Ascending aorta (tissue), 2 donors: ENCODE data around the gene RNF43. TPM values are rescaled to one million over a fixed set of nuclear protein-coding genes. Genes with fewer than 3 reads are reported as not detected.

ENCODE experiments used
- DNase-seq, 2 donors: peaks; one replicate each; pipeline ENCODE4 v3.0.0-alpha.2; 2019; ENCODE audit warnings: low spot score in 2 of 2
- H3K27ac ChIP-seq, 2 donors: fragments of 200-600 bp; sonication (generic); one replicate each; pipeline ENCODE4 v1.5.1; 2016 to 2017; ENCODE audit warnings: mild to moderate bottlenecking in 1 of 2
- H3K27me3 ChIP-seq: fragments of 200-600 bp; sonication (generic); one replicate; pipeline ENCODE4 v1.5.1; 2017
- H3K36me3 ChIP-seq, 2 donors: fragments of 200-600 bp; sonication (generic); one replicate each; pipeline ENCODE4 v1.5.1; 2016
- H3K4me1 ChIP-seq, 2 donors: fragments of 200-600 bp; sonication (generic); one replicate each; pipeline ENCODE4 v1.5.1; 2016 to 2017; ENCODE audit warnings: mild to moderate bottlenecking in 1 of 2
- H3K4me3 ChIP-seq, 2 donors: fragments of 200-600 bp; sonication (generic); one replicate each; pipeline ENCODE4 v1.5.1; 2016 to 2017; ENCODE audit warnings: mild to moderate bottlenecking in 1 of 2
- H3K9me3 ChIP-seq, 2 donors: fragments of 200-600 bp; sonication (generic); one replicate each; pipeline ENCODE4 v1.5.1; 2016
- intact Hi-C: fragments of 100-400 bp; cut with DNase I; formaldehyde crosslinking; loops from one replicate; pipeline ENCODE4 v1.15.1; 2023
- total RNA-seq: library from RNA; depleted of rRNA; stranded (reverse); fragments of >200 nt; gene quantifications from one replicate; pipeline ENCODE4 v1.1.0, GENCODE V29; 2016
- TF ChIP-seq, protein P1 (sequence below), 3 experiments: fragments of 200-600 bp in 2 of 3; fragments of 450-650 bp in 1 of 3; sonication (generic) in 2 of 3; IDR thresholded peaks; one replicate each; pipeline ENCODE4 v1.5.1; 2016 to 2019; ENCODE audit warnings: antibody characterized with exemption in 3 of 3, mild to moderate bottlenecking in 1 of 3, moderate library complexity in 1 of 3

RNF43 gene
- total RNA-seq, 1 donor from 2014 or later: 0.53 TPM

DNA sequence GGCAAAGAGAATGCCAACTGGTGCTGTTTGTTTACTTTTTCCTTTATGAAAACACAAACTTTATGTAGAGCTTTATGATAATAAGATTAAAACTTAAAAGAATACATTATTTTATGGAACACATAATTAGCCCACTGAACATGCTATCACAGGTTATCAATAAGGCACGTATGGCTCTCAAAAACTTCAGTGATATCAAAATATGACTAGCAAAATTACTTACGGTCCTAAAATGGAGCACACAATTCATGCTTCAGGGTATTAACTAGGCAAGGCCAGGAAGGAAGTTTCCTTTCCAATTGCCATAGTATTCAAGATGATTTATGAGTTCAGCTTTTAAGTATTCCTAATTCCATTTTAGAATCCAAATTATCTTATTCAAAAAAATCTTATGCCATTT, 3.6 kb downstream of the RNF43 start:
- H3K36me3 ChIP-seq: no peaks in the 10 kb centered on the region
- TF ChIP-seq, protein P1, sequence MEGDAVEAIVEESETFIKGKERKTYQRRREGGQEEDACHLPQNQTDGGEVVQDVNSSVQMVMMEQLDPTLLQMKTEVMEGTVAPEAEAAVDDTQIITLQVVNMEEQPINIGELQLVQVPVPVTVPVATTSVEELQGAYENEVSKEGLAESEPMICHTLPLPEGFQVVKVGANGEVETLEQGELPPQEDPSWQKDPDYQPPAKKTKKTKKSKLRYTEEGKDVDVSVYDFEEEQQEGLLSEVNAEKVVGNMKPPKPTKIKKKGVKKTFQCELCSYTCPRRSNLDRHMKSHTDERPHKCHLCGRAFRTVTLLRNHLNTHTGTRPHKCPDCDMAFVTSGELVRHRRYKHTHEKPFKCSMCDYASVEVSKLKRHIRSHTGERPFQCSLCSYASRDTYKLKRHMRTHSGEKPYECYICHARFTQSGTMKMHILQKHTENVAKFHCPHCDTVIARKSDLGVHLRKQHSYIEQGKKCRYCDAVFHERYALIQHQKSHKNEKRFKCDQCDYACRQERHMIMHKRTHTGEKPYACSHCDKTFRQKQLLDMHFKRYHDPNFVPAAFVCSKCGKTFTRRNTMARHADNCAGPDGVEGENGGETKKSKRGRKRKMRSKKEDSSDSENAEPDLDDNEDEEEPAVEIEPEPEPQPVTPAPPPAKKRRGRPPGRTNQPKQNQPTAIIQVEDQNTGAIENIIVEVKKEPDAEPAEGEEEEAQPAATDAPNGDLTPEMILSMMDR (IDR thresholded peaks at IDR 0.05): no peak
- intact Hi-C loops: no loop called here
- H3K4me3 ChIP-seq: peak overlapping the region in 1 of 2 donors; percentile 29
- H3K9me3 ChIP-seq: no peaks in the 10 kb centered on the region
- no peaks in the 10 kb centered on the region for H3K4me1 ChIP-seq
- DNase-seq: no peak
- no peak overlapping the region for H3K27ac ChIP-seq
- no peaks in the 10 kb centered on the region for H3K27me3 ChIP-seq

DNA sequence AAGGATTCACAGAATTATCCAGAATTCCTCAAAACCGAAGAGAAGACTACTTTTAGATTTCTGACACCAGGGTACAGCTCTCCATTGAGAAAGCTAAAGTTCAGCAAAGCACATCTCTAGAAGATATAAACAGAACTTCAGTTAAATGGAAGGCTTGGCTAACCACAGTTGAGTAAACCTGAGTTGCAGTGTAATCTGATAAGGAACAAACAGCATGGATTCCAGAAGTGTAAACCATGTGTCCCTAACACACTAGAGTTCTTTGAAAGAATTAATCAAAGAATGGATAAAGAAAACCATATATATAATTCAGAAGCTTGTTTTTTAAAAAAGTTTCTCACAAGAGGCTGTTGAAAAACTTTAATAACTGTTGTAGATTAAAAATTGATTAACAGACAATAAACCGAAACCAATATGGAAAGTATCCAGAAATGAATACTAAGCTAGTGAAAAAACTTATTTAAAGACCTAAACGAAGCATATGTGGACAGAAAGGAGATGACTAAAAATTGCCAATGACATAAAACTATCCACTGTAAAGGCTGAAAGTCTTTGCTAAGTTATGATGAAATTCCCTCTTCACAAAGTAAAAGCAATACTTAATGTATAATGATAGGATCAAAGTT, 4.3 kb downstream of the RNF43 start:
- no peak overlapping the region for H3K4me3 ChIP-seq
- H3K36me3 ChIP-seq: no peaks in the 10 kb centered on the region
- H3K27ac ChIP-seq: no peak overlapping the region
- intact Hi-C loops: no loop called here
- no peaks in the 10 kb centered on the region for H3K4me1 ChIP-seq
- DNase-seq: no peak
- TF ChIP-seq, protein P1 (IDR thresholded peaks at IDR 0.05): no peak
- no peaks in the 10 kb centered on the region for H3K27me3 ChIP-seq
- no peaks in the 10 kb centered on the region for H3K9me3 ChIP-seq

DNA sequence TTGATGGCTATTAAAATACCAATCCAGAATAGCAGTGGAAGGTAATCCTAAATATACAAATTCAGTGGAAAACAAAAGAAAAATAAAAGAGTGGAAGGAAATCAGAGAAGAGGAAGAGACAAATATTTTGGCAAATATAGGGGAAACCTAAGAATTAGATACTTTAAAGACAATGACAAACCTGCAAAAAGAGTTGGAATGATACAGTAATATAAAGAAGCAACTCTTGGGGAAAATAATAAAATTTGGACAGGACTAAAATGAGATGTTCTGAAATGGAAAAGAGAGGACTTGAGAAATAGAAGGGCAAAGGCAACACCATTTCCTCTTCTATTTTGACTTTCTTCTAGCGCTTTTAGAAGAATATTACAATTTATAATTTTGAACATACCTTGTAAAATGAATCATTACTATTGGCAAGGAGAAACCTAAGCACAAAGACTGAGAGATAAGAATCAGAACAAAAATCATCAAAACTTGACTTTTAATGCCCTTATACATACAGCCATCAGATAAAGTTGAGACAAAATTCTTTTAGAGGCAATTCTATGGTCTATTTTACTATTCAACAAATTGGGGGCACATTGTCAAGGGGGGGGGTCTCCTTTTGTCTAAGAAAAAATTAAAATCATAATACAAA, 5.2 kb downstream of the RNF43 start:
- intact Hi-C loops: no loop called here
- Histone ChIP-seq H3K27me3 (no peaks in the 10 kb centered on the region), H3K27ac (no peak overlapping the region), H3K36me3 (no peaks in the 10 kb centered on the region), H3K4me3 (no peak overlapping the region), H3K9me3 (no peaks in the 10 kb centered on the region), H3K4me1 (no peaks in the 10 kb centered on the region)
- DNase-seq: no peak
- TF ChIP-seq, protein P1 (IDR thresholded peaks at IDR 0.05): no peak

DNA sequence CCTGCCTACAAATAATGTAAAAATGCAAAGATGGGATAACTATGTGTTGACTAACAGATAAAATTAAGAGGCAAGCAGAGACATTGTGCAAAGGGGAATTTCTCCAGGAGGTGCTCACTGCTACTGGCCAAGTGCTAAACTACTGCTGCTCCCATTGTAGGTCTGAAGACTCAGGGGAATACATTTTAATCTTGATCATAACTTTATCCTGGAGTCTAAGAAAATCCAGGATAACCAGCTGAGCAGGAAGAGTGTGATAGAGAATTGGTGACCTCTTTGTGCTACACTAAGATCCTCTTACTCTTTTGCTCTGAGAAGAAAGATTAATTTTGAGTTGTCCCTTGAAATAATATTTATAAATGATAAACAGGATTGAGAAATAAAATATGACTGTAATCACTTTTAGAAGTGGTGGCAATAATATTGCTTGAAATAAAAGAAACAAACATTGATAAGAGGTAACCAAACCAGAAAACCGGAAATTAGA, 5.9 kb downstream of the RNF43 start:
- no peak overlapping the region for H3K27ac ChIP-seq
- no peak for DNase-seq
- TF ChIP-seq, protein P1 (IDR thresholded peaks at IDR 0.05): no peak

DNA sequence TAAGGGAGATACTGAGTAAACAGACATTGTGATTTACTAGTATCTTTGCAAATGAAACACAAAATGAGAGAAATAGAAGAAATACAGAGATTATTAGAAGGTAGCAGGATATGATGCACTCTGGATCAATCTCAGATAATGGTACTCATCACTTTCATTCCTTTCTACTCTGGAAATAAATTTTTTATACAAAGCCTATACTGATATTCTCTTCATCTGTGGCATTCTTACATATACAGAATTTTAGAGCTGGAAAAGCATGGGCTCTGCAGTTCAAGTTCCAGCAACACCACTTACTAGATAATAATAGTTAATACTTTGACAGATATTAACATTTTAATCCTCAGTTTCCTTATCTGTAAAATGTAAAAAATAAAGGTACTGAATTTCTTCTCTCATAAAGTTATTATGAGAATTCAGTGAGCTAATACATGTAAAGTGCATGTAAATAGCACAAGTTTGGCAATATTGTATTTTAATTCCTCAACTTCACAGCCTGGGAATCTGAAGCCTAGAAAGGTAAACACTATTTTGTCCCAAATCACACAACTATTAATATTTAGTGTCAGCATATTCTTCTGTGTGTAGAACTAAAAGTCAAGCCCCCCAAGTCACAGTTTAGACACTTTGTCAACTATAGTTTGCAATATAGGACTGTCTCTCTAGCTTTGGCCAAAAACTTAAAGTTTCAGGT, 6.5 kb downstream of the RNF43 start:
- TF ChIP-seq, protein P1 (IDR thresholded peaks at IDR 0.05): no peak

More for the DNA sequence above, 5.9 kb downstream of the RNF43 start:
- H3K36me3 ChIP-seq: no peaks in the 10 kb centered on the region
- H3K4me3 ChIP-seq: no peak overlapping the region
- H3K4me1 ChIP-seq: no peaks in the 10 kb centered on the region
- no peaks in the 10 kb centered on the region for H3K27me3 ChIP-seq
- H3K9me3 ChIP-seq: no peaks in the 10 kb centered on the region
- intact Hi-C loops: no loop called here

More for the DNA sequence above, 6.5 kb downstream of the RNF43 start:
- no peak for DNase-seq
- intact Hi-C loops: no loop called here
- H3K27me3 ChIP-seq: no peaks in the 10 kb centered on the region
- H3K4me3 ChIP-seq: no peak overlapping the region
- H3K4me1 ChIP-seq: no peaks in the 10 kb centered on the region
- H3K27ac ChIP-seq: no peak overlapping the region
- no peaks in the 10 kb centered on the region for H3K9me3 ChIP-seq
- no peaks in the 10 kb centered on the region for H3K36me3 ChIP-seq
